Spleen (tissue), 7 donors: Measurements from ENCODE around the gene GSK3B.

Experiments
- POLR2A ChIP-seq, 3 donors: fragments of 450-650 bp; IDR thresholded peaks; one replicate each; pipeline ENCODE4 v1.5.1; 2017; ENCODE audit warnings: antibody characterized with exemption in 3 of 3, mild to moderate bottlenecking in 1 of 3
- TF ChIP-seq, protein P1 (sequence below), 11 experiments: fragments of 200-600 bp in 7 of 11; fragments of 450-650 bp in 4 of 11; sonication (generic) in 4 of 11; IDR thresholded peaks in 8 of 11; conservative IDR thresholded peaks in 3 of 11; 1 replicate in 7 of 11; 2 replicates in 4 of 11; pipeline versions ENCODE4 v1.4.0 to v1.8.0; 2016 to 2021; ENCODE audit warnings: antibody characterized with exemption in 11 of 11, inconsistent platforms in 4 of 11, mild to moderate bottlenecking in 1 of 11
- donor health status: DM: no; HTN: no; CAD: no; lungs with moderate emphysema.
- donor health status: DM: no; HTN: no; CAD: no.
- donor health status: DM: no; HTN: no; CAD: no.

DNA sequence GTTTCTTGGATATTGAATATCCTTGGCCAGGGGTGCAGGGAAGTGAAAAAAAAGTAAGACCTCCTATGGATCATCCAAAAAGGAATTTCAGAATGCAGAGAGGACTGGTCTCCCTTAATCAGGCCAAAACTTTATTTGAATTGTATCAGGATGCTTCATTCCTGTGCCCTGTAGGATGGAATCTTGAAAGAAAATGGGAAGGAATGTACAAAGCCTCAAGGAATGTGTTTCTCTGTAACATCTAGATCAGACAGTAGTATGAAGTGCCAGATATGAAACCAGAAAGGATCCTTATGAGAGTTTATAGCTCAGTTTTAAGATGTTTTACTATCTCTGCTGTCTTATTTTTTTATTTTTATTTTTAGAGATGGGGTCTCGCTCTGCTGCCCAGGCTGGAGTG is 6.5 kb upstream of the GSK3B start:
- TF ChIP-seq, protein P1, sequence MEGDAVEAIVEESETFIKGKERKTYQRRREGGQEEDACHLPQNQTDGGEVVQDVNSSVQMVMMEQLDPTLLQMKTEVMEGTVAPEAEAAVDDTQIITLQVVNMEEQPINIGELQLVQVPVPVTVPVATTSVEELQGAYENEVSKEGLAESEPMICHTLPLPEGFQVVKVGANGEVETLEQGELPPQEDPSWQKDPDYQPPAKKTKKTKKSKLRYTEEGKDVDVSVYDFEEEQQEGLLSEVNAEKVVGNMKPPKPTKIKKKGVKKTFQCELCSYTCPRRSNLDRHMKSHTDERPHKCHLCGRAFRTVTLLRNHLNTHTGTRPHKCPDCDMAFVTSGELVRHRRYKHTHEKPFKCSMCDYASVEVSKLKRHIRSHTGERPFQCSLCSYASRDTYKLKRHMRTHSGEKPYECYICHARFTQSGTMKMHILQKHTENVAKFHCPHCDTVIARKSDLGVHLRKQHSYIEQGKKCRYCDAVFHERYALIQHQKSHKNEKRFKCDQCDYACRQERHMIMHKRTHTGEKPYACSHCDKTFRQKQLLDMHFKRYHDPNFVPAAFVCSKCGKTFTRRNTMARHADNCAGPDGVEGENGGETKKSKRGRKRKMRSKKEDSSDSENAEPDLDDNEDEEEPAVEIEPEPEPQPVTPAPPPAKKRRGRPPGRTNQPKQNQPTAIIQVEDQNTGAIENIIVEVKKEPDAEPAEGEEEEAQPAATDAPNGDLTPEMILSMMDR (IDR thresholded peaks at IDR 0.05 in 8 of 11, conservative IDR thresholded peaks at IDR 0.05 in 3 of 11): no peak
- TF ChIP-seq POLR2A (IDR thresholded peaks at IDR 0.05): no peak
